Brain microvascular endothelial cell (primary cell): Measurements from ENCODE around the gene BLACAT1.
"Not testable (repeated sequence)": the region's sequence is repeated elsewhere in the genome, so short reads cannot be mapped to it uniquely, and the experiment has no call there.

Experiments
- DNase-seq: peaks from one replicate; pipeline ENCODE4 v3.0.0-alpha.2; 2020
- H3K27ac ChIP-seq: fragments of 250-450 bp; sonication (Bioruptor Pico); 2 replicates; pipeline ENCODE4 v1.5.1; 2020; ENCODE audit warnings: mild to moderate bottlenecking, moderate library complexity
- H3K27me3 ChIP-seq: fragments of 250-450 bp; sonication (Bioruptor Pico); replicated peaks from 2 replicates; pipeline ENCODE4 v1.5.1; 2020; ENCODE audit warnings: mild to moderate bottlenecking
- H3K36me3 ChIP-seq: fragments of 250-450 bp; sonication (Bioruptor Pico); replicated peaks from 2 replicates; pipeline ENCODE4 v1.5.1; 2020; ENCODE audit warnings: mild to moderate bottlenecking
- H3K4me3 ChIP-seq: 2 replicates; pipeline ENCODE4 v1.5.1; 2011; ENCODE audit warnings: low read depth, mild to moderate bottlenecking, control low read depth, low read length, moderate library complexity
- CTCF ChIP-seq: IDR thresholded peaks from 2 replicates; pipeline ENCODE4 v1.5.1; 2011; ENCODE audit warnings: low read depth, mild to moderate bottlenecking, moderate library complexity, low read length, control low read depth, inconsistent platforms; ENCODE audit errors: missing control alignments
- in situ Hi-C: cut with HindIII; loops from 2 replicates; pipeline ENCODE4 v1.10.0; 2017; ENCODE audit warnings: low sequenced_read_pairs, low pct_ligation_motif_present

Gene BLACAT1

GRCh38 chr1:205488074-205488723 lies 32.4 kb upstream of the BLACAT1 start:
- Histone ChIP-seq H3K27ac (no peak overlapping the region), H3K27me3 (peaks cover 33% of the 10 kb centered on the region), H3K4me3 (no peak overlapping the region), H3K36me3 (no peaks in the 10 kb centered on the region)
- peak; percentile 33 for DNase-seq
- peak; percentile 88 for TF ChIP-seq CTCF
- in situ Hi-C loops = no loop called here

DNA sequence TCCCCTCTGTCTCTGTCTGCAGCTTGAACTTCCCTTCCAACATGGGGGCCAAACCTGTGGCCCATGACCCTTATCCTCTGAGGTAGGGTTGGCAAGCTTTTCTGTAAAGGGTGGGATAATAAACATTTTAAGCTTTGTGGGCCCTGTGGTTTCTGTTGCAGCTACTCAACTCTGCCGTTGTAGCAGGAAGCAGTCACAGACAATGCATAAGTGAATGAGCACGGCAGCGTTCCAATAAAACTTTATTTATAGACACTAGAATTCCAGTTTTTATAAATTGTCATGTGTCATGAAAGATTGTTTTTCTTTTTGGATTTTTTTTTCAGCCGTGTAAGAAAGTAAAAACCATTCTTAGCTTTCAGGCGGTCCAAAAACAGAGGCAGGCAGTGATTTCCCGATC lies 30.4 kb upstream of the BLACAT1 start:
- TF ChIP-seq CTCF = no peak
- no peak overlapping the region for H3K4me3 ChIP-seq
- no peaks in the 10 kb centered on the region for H3K36me3 ChIP-seq
- DNase-seq = no peak
- H3K27ac ChIP-seq = no peak overlapping the region
- in situ Hi-C loops = no loop called here
- peaks cover 41% of the 10 kb centered on the region for H3K27me3 ChIP-seq

- Histone ChIP-seq H3K36me3 (no peaks in the 10 kb centered on the region), H3K4me3 (no peak overlapping the region), H3K27ac (no peak overlapping the region), H3K27me3 (peaks cover 45% of the 10 kb centered on the region)
- in situ Hi-C loops = no loop called here
- peak; percentile 44 for DNase-seq
- peak; percentile 96 for TF ChIP-seq CTCF
These were observed 29.4 kb upstream of the BLACAT1 start for GRCh38 chr1:205484985-205485967.

DNA sequence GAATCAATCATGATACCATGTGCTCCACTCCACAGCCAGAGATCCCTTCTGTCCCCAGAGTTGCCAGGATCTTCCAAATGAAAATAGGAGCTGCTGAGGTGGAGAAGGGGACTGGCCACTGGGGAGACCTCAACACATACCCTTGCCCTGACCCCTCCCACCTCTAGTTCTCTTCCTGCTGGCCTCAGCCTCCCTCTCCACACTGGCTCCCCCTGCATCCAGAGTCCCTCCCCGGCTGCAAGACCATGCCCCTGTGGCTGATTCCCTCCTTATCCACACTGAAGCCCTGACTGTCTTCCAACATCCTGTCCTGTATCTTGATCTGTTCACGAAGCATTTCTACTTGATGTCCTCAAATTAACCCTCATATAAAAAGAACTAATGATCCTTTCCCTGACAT lies 27.5 kb upstream of the BLACAT1 start:
- Histone ChIP-seq H3K36me3 (no peaks in the 10 kb centered on the region), H3K4me3 (no peak overlapping the region), H3K27me3 (peaks cover 42% of the 10 kb centered on the region), H3K27ac (no peak overlapping the region)
- in situ Hi-C loops = no loop called here
- no peak for DNase-seq
- TF ChIP-seq CTCF = no peak

DNA sequence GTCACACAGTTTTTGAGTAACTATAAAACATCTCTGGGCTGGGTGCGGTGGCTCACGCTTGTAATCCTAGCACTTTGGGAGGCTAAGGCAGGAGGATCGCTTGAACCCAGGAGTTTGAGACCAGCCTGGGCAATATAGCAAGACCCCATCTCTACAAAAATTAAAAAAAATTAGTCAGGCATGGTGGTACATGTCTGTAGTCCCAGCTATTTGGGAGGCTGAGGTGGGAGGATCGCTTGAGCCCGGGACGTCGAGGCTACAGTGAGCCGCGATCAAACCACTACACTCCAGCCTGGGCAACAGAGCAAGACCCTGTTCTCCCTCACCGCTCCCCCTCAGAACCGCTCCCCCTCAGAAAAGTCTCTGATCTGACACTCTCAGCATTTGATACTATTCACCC lies 26.7 kb upstream of the BLACAT1 start:
- H3K4me3 ChIP-seq, H3K27ac ChIP-seq, H3K36me3 ChIP-seq, DNase-seq, in situ Hi-C loops: not testable (repeated sequence)
- peaks cover 42% of the 10 kb centered on the region for H3K27me3 ChIP-seq

GRCh38 chr1:205481629-205482151 lies 25.8 kb upstream of the BLACAT1 start:
- Histone ChIP-seq H3K27ac (no peak overlapping the region), H3K36me3 (no peaks in the 10 kb centered on the region), H3K4me3 (no peak overlapping the region), H3K27me3 (peaks cover 42% of the 10 kb centered on the region)
- no peak for TF ChIP-seq CTCF
- no peak for DNase-seq
- in situ Hi-C loops = no loop called here
